Measurements from ENCODE around the gene ZNF354B. TPM values are rescaled to one million over a fixed set of nuclear protein-coding genes. Genes with fewer than 3 reads are reported as not detected.

The ZNF354B gene
- total and polyA plus RNA-seq, 2 donors (not counting 3 experiments of a cell fraction or from before 2014, with no cell fraction given), result 6.3 to 17.6 TPM

DNA sequence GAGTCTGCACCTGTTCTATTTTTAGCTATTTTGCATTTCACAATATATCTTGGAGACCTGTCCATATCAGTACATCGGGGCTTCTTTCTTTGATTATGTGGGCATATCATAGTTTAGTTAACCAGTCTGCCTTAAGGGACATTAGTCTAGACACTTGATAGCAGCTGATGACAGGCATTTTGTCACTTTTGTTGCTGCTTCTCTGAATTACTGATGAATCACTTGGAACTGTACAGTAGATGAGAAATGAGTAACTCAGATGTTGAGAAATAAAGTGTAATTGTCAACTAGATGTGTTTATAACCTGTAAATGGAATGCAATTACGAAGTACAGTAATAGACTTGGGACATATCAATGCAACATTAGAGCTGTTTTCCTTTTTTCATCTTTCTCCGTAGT lies 43.1 kb downstream of the ZNF354B start:
- Histone ChIP-seq H3K9me3 (replicated peaks; ENCODE audit: control insufficient read depth, insufficient read depth, low read length) (peaks cover 2% of the 10 kb centered on the region), H3K27me3 (ENCODE audit: control insufficient read depth in 2 of 2, insufficient read depth in 2 of 2, low read length in 2 of 2) (no peaks in the 10 kb centered on the region), H2AFZ (ENCODE audit: low read depth, low read length) (no peak overlapping the region), H3K4me3 (replicated peaks in 1 of 3; ENCODE audit: insufficient read depth in 1 of 3, low read depth in 1 of 3, low read length in 3 of 3) (no peak overlapping the region), H3K9ac (replicated peaks; ENCODE audit: extremely low read depth, insufficient read depth, low read length) (no peak overlapping the region), H3K79me2 (ENCODE audit: control insufficient read depth, insufficient read depth, low read length) (no peaks in the 10 kb centered on the region), H3K4me2 (ENCODE audit: insufficient read depth, low read length) (no peak overlapping the region), H3K27ac (ENCODE audit: insufficient read depth, low read depth, low read length) (no peak overlapping the region), H3K4me1 (ENCODE audit: control insufficient read depth, extremely low read depth, insufficient read depth, low read length) (no peaks in the 10 kb centered on the region), H4K20me1 (replicated peaks; ENCODE audit: control insufficient read depth, extremely low read depth, insufficient read depth, low read length) (no peaks in the 10 kb centered on the region), H3K36me3 (ENCODE audit: control insufficient read depth in 2 of 2, extremely low read depth in 1 of 2, insufficient read depth in 2 of 2, low read length in 2 of 2) (no peaks in the 10 kb centered on the region), H3K9me1 (replicated peaks; ENCODE audit: control insufficient read depth, extremely low read depth, insufficient read depth, low read length) (no peaks in the 10 kb centered on the region)
- DNase-seq (ENCODE audit: low read depth, low spot score) (no peak), FAIRE-seq (no peak)
- no TSS peak for BruUV-seq (replicated peaks)
- POLR2A ChIA-PET, result no interaction called here
- dilution Hi-C loops (cut with MboI; ENCODE audit: extremely low pct_ligation_motif_present, low sequenced_read_pairs) (no loop called here), intact Hi-C loops (cut with micrococcal nuclease) (no loop called here)
- TF ChIP-seq GATA2 (IDR thresholded peaks at IDR 0.05; ENCODE audit: insufficient read depth, insufficient read length, low read depth, low read length) (no peak), EZH2 (IDR thresholded peaks at IDR 0.05; ENCODE audit: borderline replicate concordance, low read depth, low read length, severe bottlenecking) (no peak), MYC (IDR thresholded peaks at IDR 0.05; ENCODE audit: low read depth, low read length) (no peak), JUN (IDR thresholded peaks at IDR 0.05; ENCODE audit: borderline replicate concordance, insufficient read depth, insufficient read length, low read depth) (no peak), POLR2AphosphoS5 (IDR thresholded peaks at IDR 0.05; ENCODE audit: insufficient read depth, low read depth, low read length) (no peak), FOS (IDR thresholded peaks at IDR 0.05; ENCODE audit: borderline replicate concordance, insufficient read depth, low read length) (no peak), POLR2A (IDR thresholded peaks at IDR 0.05; ENCODE audit: low read depth, low read length) (no peak)
- TF ChIP-seq, protein P1, sequence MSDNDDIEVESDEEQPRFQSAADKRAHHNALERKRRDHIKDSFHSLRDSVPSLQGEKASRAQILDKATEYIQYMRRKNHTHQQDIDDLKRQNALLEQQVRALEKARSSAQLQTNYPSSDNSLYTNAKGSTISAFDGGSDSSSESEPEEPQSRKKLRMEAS (IDR thresholded peaks at IDR 0.05; ENCODE audit: insufficient read depth, insufficient read length), result no peak
- TF ChIP-seq, protein P2, sequence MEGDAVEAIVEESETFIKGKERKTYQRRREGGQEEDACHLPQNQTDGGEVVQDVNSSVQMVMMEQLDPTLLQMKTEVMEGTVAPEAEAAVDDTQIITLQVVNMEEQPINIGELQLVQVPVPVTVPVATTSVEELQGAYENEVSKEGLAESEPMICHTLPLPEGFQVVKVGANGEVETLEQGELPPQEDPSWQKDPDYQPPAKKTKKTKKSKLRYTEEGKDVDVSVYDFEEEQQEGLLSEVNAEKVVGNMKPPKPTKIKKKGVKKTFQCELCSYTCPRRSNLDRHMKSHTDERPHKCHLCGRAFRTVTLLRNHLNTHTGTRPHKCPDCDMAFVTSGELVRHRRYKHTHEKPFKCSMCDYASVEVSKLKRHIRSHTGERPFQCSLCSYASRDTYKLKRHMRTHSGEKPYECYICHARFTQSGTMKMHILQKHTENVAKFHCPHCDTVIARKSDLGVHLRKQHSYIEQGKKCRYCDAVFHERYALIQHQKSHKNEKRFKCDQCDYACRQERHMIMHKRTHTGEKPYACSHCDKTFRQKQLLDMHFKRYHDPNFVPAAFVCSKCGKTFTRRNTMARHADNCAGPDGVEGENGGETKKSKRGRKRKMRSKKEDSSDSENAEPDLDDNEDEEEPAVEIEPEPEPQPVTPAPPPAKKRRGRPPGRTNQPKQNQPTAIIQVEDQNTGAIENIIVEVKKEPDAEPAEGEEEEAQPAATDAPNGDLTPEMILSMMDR (IDR thresholded peaks at IDR 0.05; ENCODE audit: extremely low read depth in 1 of 2, insufficient read depth in 1 of 2, low read depth in 1 of 2, low read length in 2 of 2), result no peak
- CTCF ChIA-PET, result no interaction called here
